ENCODE measurements around the gene PHACTR4. TPM values are rescaled to one million over a fixed set of nuclear protein-coding genes. Genes with fewer than 3 reads are reported as not detected.

The PHACTR4 gene
- total and polyA plus RNA-seq, 10 of the 15 experiments (the other 5 are each of a cell fraction or from before 2014, with no cell fraction given): 8.9 to 34.2 (median 12.5) TPM

DNA sequence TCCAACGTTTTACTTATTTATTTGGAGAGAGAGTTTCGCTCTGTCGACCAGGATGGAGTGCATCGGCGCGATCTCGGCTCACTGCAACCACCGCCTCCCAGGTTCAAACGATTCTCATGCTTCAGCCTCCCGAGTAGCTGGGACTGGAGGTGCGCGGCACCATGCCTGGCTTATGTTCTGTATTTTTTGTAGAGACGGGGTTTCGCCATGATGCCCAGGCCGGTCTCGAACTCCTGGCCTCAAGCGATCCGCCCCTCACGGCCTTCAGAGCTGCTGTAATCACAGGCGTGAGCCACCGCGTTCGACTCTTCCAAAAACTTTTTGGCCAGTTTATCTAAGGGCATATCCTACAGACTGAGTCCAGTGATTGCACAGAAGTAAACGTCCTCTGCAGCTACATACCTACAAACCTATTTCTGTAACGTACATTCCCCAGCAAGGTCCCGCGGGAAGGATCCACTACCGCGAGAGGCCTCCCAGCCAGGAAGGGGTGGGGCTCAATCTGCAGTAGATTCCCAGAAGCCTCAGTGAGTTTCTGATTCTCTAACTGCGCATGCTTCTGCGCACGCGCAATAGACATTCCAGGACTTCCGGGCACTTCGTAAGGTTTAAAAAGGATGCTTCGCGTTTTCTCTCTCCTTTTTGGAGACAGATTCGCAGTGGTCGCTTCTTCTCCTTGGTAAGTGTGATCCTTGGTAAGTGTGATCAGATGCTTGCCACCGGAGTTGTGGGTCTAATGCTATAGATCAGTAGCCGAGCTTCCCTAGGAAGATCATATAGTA, 136.1 kb downstream of the PHACTR4 start, which contains the start of gene RCC1 (continued):
- TF ChIP-seq ZNF622 (IDR thresholded peaks at IDR 0.05): no peak
- TF ChIP-seq PAX8 (IDR thresholded peaks at IDR 0.05): no peak
- TF ChIP-seq, protein P1, sequence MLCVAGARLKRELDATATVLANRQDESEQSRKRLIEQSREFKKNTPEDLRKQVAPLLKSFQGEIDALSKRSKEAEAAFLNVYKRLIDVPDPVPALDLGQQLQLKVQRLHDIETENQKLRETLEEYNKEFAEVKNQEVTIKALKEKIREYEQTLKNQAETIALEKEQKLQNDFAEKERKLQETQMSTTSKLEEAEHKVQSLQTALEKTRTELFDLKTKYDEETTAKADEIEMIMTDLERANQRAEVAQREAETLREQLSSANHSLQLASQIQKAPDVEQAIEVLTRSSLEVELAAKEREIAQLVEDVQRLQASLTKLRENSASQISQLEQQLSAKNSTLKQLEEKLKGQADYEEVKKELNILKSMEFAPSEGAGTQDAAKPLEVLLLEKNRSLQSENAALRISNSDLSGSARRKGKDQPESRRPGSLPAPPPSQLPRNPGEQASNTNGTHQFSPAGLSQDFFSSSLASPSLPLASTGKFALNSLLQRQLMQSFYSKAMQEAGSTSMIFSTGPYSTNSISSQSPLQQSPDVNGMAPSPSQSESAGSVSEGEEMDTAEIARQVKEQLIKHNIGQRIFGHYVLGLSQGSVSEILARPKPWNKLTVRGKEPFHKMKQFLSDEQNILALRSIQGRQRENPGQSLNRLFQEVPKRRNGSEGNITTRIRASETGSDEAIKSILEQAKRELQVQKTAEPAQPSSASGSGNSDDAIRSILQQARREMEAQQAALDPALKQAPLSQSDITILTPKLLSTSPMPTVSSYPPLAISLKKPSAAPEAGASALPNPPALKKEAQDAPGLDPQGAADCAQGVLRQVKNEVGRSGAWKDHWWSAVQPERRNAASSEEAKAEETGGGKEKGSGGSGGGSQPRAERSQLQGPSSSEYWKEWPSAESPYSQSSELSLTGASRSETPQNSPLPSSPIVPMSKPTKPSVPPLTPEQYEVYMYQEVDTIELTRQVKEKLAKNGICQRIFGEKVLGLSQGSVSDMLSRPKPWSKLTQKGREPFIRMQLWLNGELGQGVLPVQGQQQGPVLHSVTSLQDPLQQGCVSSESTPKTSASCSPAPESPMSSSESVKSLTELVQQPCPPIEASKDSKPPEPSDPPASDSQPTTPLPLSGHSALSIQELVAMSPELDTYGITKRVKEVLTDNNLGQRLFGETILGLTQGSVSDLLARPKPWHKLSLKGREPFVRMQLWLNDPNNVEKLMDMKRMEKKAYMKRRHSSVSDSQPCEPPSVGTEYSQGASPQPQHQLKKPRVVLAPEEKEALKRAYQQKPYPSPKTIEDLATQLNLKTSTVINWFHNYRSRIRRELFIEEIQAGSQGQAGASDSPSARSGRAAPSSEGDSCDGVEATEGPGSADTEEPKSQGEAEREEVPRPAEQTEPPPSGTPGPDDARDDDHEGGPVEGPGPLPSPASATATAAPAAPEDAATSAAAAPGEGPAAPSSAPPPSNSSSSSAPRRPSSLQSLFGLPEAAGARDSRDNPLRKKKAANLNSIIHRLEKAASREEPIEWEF (IDR thresholded peaks at IDR 0.05; ENCODE audit: insufficient replicate concordance, low read depth, low read length): no peak
- TF ChIP-seq, protein P2, sequence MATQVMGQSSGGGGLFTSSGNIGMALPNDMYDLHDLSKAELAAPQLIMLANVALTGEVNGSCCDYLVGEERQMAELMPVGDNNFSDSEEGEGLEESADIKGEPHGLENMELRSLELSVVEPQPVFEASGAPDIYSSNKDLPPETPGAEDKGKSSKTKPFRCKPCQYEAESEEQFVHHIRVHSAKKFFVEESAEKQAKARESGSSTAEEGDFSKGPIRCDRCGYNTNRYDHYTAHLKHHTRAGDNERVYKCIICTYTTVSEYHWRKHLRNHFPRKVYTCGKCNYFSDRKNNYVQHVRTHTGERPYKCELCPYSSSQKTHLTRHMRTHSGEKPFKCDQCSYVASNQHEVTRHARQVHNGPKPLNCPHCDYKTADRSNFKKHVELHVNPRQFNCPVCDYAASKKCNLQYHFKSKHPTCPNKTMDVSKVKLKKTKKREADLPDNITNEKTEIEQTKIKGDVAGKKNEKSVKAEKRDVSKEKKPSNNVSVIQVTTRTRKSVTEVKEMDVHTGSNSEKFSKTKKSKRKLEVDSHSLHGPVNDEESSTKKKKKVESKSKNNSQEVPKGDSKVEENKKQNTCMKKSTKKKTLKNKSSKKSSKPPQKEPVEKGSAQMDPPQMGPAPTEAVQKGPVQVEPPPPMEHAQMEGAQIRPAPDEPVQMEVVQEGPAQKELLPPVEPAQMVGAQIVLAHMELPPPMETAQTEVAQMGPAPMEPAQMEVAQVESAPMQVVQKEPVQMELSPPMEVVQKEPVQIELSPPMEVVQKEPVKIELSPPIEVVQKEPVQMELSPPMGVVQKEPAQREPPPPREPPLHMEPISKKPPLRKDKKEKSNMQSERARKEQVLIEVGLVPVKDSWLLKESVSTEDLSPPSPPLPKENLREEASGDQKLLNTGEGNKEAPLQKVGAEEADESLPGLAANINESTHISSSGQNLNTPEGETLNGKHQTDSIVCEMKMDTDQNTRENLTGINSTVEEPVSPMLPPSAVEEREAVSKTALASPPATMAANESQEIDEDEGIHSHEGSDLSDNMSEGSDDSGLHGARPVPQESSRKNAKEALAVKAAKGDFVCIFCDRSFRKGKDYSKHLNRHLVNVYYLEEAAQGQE (IDR thresholded peaks at IDR 0.05; ENCODE audit: low read depth, low read length): peak; percentile 49; the same call in 1 of the 2 replicates
- no peak for TF ChIP-seq SREBF1 (IDR thresholded peaks at IDR 0.05; ENCODE audit: low read length)
- TF ChIP-seq, protein P3, sequence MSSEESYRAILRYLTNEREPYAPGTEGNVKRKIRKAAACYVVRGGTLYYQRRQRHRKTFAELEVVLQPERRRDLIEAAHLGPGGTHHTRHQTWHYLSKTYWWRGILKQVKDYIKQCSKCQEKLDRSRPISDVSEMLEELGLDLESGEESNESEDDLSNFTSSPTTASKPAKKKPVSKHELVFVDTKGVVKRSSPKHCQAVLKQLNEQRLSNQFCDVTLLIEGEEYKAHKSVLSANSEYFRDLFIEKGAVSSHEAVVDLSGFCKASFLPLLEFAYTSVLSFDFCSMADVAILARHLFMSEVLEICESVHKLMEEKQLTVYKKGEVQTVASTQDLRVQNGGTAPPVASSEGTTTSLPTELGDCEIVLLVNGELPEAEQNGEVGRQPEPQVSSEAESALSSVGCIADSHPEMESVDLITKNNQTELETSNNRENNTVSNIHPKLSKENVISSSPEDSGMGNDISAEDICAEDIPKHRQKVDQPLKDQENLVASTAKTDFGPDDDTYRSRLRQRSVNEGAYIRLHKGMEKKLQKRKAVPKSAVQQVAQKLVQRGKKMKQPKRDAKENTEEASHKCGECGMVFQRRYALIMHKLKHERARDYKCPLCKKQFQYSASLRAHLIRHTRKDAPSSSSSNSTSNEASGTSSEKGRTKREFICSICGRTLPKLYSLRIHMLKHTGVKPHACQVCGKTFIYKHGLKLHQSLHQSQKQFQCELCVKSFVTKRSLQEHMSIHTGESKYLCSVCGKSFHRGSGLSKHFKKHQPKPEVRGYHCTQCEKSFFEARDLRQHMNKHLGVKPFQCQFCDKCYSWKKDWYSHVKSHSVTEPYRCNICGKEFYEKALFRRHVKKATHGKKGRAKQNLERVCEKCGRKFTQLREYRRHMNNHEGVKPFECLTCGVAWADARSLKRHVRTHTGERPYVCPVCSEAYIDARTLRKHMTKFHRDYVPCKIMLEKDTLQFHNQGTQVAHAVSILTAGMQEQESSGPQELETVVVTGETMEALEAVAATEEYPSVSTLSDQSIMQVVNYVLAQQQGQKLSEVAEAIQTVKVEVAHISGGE (CRISPR knock-in tag; IDR thresholded peaks at IDR 0.05): 0 out of 2 replicates have a peak, but pooled peaks have one; percentile 26
- no peak for TF ChIP-seq JUND (IDR thresholded peaks at IDR 0.05; ENCODE audit: low read depth, low read length)
- TF ChIP-seq SUZ12 (IDR thresholded peaks at IDR 0.05; ENCODE audit: unreplicated experiment): no peak
- TF ChIP-seq JUNB (IDR thresholded peaks at IDR 0.05): peak; percentile 45; the same call in 1 of the 2 replicates
- peak; percentile 60 for TF ChIP-seq CREM (IDR thresholded peaks at IDR 0.05; ENCODE audit: low read depth)
- TF ChIP-seq, protein P4, sequence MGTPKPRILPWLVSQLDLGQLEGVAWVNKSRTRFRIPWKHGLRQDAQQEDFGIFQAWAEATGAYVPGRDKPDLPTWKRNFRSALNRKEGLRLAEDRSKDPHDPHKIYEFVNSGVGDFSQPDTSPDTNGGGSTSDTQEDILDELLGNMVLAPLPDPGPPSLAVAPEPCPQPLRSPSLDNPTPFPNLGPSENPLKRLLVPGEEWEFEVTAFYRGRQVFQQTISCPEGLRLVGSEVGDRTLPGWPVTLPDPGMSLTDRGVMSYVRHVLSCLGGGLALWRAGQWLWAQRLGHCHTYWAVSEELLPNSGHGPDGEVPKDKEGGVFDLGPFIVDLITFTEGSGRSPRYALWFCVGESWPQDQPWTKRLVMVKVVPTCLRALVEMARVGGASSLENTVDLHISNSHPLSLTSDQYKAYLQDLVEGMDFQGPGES (IDR thresholded peaks at IDR 0.05): no peak
- TF ChIP-seq NFYB (IDR thresholded peaks at IDR 0.05; ENCODE audit: insufficient read depth, low read depth, low read length): no peak
